SK-N-SH (cell line): ENCODE measurements around the gene SMARCD1. TPM values are rescaled to one million over a fixed set of nuclear protein-coding genes. Genes with fewer than 3 reads are reported as not detected.

Experiments
- CTCF ChIA-PET: fragments of 300-600, 350-600 bp; formaldehyde crosslinking; extraction: SDS; loops from one replicate; lab custom pipeline; 2021; lab: Yijun Ruan, JAX
- POLR2A ChIA-PET: fragments of 350-600 bp; sonication (Branson Sonifier 250); formaldehyde crosslinking; extraction: SDS; loops from one replicate; lab custom pipeline; 2020; ENCODE audit warnings: antibody characterized with exemption, inconsistent platforms; lab: Yijun Ruan, JAX
- DNase-seq: peaks from one replicate; pipeline ENCODE4 v3.0.0; 2012
- H2AFZ ChIP-seq: fragments of 200-600 bp; sonication (generic); 2 replicates; pipeline ENCODE4 v1.8.1; 2016; ENCODE audit warnings: antibody characterized with exemption, mild to moderate bottlenecking, low read depth
- H3F3A ChIP-seq: fragments of 200-600 bp; sonication (generic); replicated peaks from 2 replicates; pipeline ENCODE3; 2016; ENCODE audit warnings: antibody characterized with exemption, mild to moderate bottlenecking; ENCODE audit not compliant: insufficient read depth
- H3K27ac ChIP-seq, 2 experiments: fragments of 200-500 bp in 1 of 2; fragments of 200-600 bp in 1 of 2; sonication (Bioruptor generic) in 1 of 2; sonication (generic), shearing (Covaris generic) in 1 of 2; 2 replicates each; pipeline versions ENCODE4 v1.5.1 to v1.6.1; 2014 to 2016; ENCODE audit warnings: low read depth in 2 of 2, inconsistent platforms in 1 of 2, low read length in 1 of 2, mild to moderate bottlenecking in 1 of 2, mixed read lengths in 1 of 2
- H3K27me3 ChIP-seq: fragments of 200-600 bp; sonication (generic), shearing (Covaris generic); 2 replicates; pipeline ENCODE4 v1.6.1; 2016; ENCODE audit warnings: mixed run types; ENCODE audit not compliant: insufficient read depth
- H3K36me3 ChIP-seq, 2 experiments: fragments of 200-500 bp in 1 of 2; fragments of 200-600 bp in 1 of 2; sonication (Bioruptor generic) in 1 of 2; sonication (generic) in 1 of 2; replicated peaks in 1 of 2; 2 replicates each; pipeline versions ENCODE3 to v1.5.1; 2014 to 2016; ENCODE audit warnings: low read length in 1 of 2, mild to moderate bottlenecking in 1 of 2; ENCODE audit not compliant: insufficient read depth in 2 of 2, control insufficient read depth in 1 of 2
- H3K4me1 ChIP-seq, 2 experiments: fragments of 200-500 bp in 1 of 2; fragments of 200-600 bp in 1 of 2; sonication (Bioruptor generic) in 1 of 2; sonication (generic), shearing (Covaris generic) in 1 of 2; 2 replicates each; pipeline versions ENCODE4 v1.5.1 to v1.6.1; 2014 to 2016; ENCODE audit warnings: low read depth in 1 of 2, low read length in 1 of 2, mixed run types in 1 of 2; ENCODE audit not compliant: insufficient read depth in 2 of 2, control insufficient read depth in 1 of 2
- H3K4me2 ChIP-seq: fragments of 200-600 bp; sonication (generic), shearing (Covaris generic); 2 replicates; pipeline ENCODE4 v1.6.1; 2017; ENCODE audit warnings: mixed run types
- H3K4me3 ChIP-seq, 2 experiments: fragments of 200-500 bp in 1 of 2; fragments of 200-600 bp in 1 of 2; sonication (Bioruptor generic) in 1 of 2; sonication (generic), shearing (Covaris generic) in 1 of 2; 2 replicates each; pipeline versions ENCODE4 v1.5.1 to v1.8.1; 2014 to 2016; ENCODE audit warnings: low read depth in 2 of 2, inconsistent platforms in 1 of 2, low read length in 1 of 2, mild to moderate bottlenecking in 1 of 2, mixed read lengths in 1 of 2, moderate library complexity in 1 of 2
- H3K79me2 ChIP-seq: fragments of 200-600 bp; sonication (generic); 2 replicates; pipeline ENCODE4 v1.8.1; 2017; ENCODE audit warnings: mild to moderate bottlenecking; ENCODE audit not compliant: insufficient read depth
- H3K9ac ChIP-seq: fragments of 200-600 bp; sonication (generic); 2 replicates; pipeline ENCODE4 v1.6.1; 2017; ENCODE audit warnings: mixed run types
- H3K9me2 ChIP-seq: fragments of 200-600 bp; sonication (generic); 2 replicates; pipeline ENCODE4 v1.6.1; 2017; ENCODE audit warnings: mixed run types
- H3K9me3 ChIP-seq: fragments of 200-600 bp; sonication (generic); 2 replicates; pipeline ENCODE4 v1.6.1; 2017; ENCODE audit warnings: mixed run types, mild to moderate bottlenecking, moderate library complexity
- H4K20me1 ChIP-seq: fragments of 200-600 bp; sonication (generic); 2 replicates; pipeline ENCODE4 v1.6.1; 2017; ENCODE audit warnings: mild to moderate bottlenecking, mixed run types; ENCODE audit not compliant: insufficient read depth
- CHD2 ChIP-seq: fragments of 150-350 bp; IDR thresholded peaks from 2 replicates; pipeline ENCODE4 v1.6.1; 2018; ENCODE audit warnings: low read length; ENCODE audit not compliant: partially characterized antibody
- CTCF ChIP-seq: fragments of 200-600 bp; sonication (generic); IDR thresholded peaks from 2 replicates; pipeline ENCODE4 v1.6.1; 2017; ENCODE audit warnings: antibody characterized with exemption, mild to moderate bottlenecking, moderate library complexity
- ELF1 ChIP-seq: IDR thresholded peaks from 2 replicates; pipeline ENCODE4 v1.4.0; 2012
- EP300 ChIP-seq, 2 experiments: IDR thresholded peaks; 2 replicates each; pipeline versions ENCODE4 v1.4.0 to v1.6.1; 2012; ENCODE audit warnings: borderline replicate concordance in 1 of 2, low read depth in 1 of 2, low read length in 1 of 2
- FOSL2 ChIP-seq: IDR thresholded peaks from 2 replicates; pipeline ENCODE4 v1.4.0; 2012; ENCODE audit warnings: low read depth, mild to moderate bottlenecking, moderate library complexity, borderline replicate concordance
- FOXJ3 ChIP-seq: sonication (generic); formaldehyde crosslinking; IDR thresholded peaks from 2 replicates; pipeline ENCODE4 v1.5.1; 2020; ENCODE audit warnings: mild to moderate bottlenecking, missing genetic modification reagents
- GABPA ChIP-seq: IDR thresholded peaks from 2 replicates; pipeline ENCODE4 v1.4.0; 2012; ENCODE audit warnings: low read depth, mild to moderate bottlenecking
- GATA2 ChIP-seq: sonication (generic); formaldehyde crosslinking; IDR thresholded peaks from 2 replicates; pipeline ENCODE4 v1.5.0; 2020; ENCODE audit warnings: mild to moderate bottlenecking, missing genetic modification reagents
- JUND ChIP-seq: IDR thresholded peaks from 2 replicates; pipeline ENCODE4 v1.4.0; 2012
- MAX ChIP-seq: IDR thresholded peaks from 2 replicates; pipeline ENCODE4 v1.4.0; 2012; ENCODE audit warnings: low read depth
- POLR2AphosphoS5 ChIP-seq: IDR thresholded peaks from 2 replicates; pipeline ENCODE4 v1.6.1; 2012; ENCODE audit warnings: low read depth, low read length
- RAD21 ChIP-seq: IDR thresholded peaks from 2 replicates; pipeline ENCODE4 v1.6.1; 2012; ENCODE audit warnings: mild to moderate bottlenecking, low read length
- RCOR1 ChIP-seq: fragments of 150-350 bp; IDR thresholded peaks from 2 replicates; pipeline ENCODE4 v1.6.1; 2017; ENCODE audit warnings: antibody characterized with exemption, low read length
- REST ChIP-seq: IDR thresholded peaks from 2 replicates; pipeline ENCODE4 v1.6.1; 2012; ENCODE audit warnings: mild to moderate bottlenecking, low read depth, low read length, moderate library complexity
- RFX5 ChIP-seq: IDR thresholded peaks from 2 replicates; pipeline ENCODE4 v1.6.1; 2012; ENCODE audit warnings: mild to moderate bottlenecking, improper control_type of control experiment, low read length
- SIN3A ChIP-seq: IDR thresholded peaks from 2 replicates; pipeline ENCODE4 v1.6.1; 2012; ENCODE audit warnings: low read depth, mild to moderate bottlenecking, low read length, moderate library complexity, borderline replicate concordance
- SMC3 ChIP-seq: IDR thresholded peaks from 2 replicates; pipeline ENCODE4 v1.6.1; 2012; ENCODE audit warnings: low read depth, low read length, improper control_type of control experiment
- TAF1 ChIP-seq: IDR thresholded peaks from 2 replicates; pipeline ENCODE4 v1.6.1; 2012; ENCODE audit warnings: low read depth, mild to moderate bottlenecking, low read length, moderate library complexity, borderline replicate concordance
- TCF12 ChIP-seq: IDR thresholded peaks from 2 replicates; pipeline ENCODE4 v1.4.0; 2012
- TEAD4 ChIP-seq: IDR thresholded peaks from 2 replicates; pipeline ENCODE4 v1.4.0; 2012; ENCODE audit warnings: mild to moderate bottlenecking, borderline replicate concordance; ENCODE audit not compliant: insufficient read depth
- USF1 ChIP-seq: IDR thresholded peaks from 2 replicates; pipeline ENCODE4 v1.4.0; 2012; ENCODE audit warnings: low read depth, borderline replicate concordance
- WGBS: methylation state at CpG from one replicate; pipeline ENCODE4 v1.1.6; 2017; ENCODE audit warnings: low lambda C conversion rate; 5-methylcytosine and 5-hydroxymethylcytosine counted together
- polyA plus RNA-seq, 3 experiments: library from polyadenylated mRNA; depleted of rRNA; stranded (reverse); fragments of >200 nt; gene quantifications; 2 replicates each; pipeline ENCODE4 v1.2.3, GENCODE V29; 2012
- TF ChIP-seq, protein P1 (sequence below): IDR thresholded peaks from 2 replicates; pipeline ENCODE4; 2012
- TF ChIP-seq, protein P2 (sequence below): IDR thresholded peaks from 2 replicates; pipeline ENCODE4 v1.4.0; 2012; ENCODE audit warnings: low read depth, borderline replicate concordance

Gene SMARCD1
- polyA plus RNA-seq, 1 of the 3 experiments (the other 2 are of a cell fraction) = 58.5 TPM

GRCh38 chr12:50074936-50075807 lies 10.0 kb upstream of the SMARCD1 start:
- Histone ChIP-seq H3K79me2 (no peaks in the 10 kb centered on the region), H3K9me2 (no peaks in the 10 kb centered on the region), H3K4me1 (peaks cover 0 to 9% of the 10 kb centered on the region in 2 experiments; a peak in 1 of 4 replicates), H3K27ac (no peak overlapping the region; a peak in 1 of 4 replicates), H3K9ac (no peak overlapping the region), H3K4me2 (no peak overlapping the region), H2AFZ (no peak overlapping the region), H3K36me3 (no peaks in the 10 kb centered on the region), H3K9me3 (no peaks in the 10 kb centered on the region), H3F3A (no peaks in the 10 kb centered on the region), H3K27me3 (no peaks in the 10 kb centered on the region), H3K4me3 (no peak overlapping the region; a peak in 1 of 4 replicates), H4K20me1 (no peaks in the 10 kb centered on the region)
- CTCF ChIA-PET = interaction anchor here (0.6 to 37.6 kb wide), 37 partner anchors 8 to 1087 kb away, joined by 3 to 1401 read pairs (median 5); partner anchors contain the start of genes AQP5, AQP6, ASIC1 and CERS5
- WGBS = 18% methylated on average over 6 of the region's 9 CpGs
- peak; percentile 92 for DNase-seq
- POLR2A ChIA-PET = no interaction called here
- no peak for TF ChIP-seq FOXJ3 (CRISPR knock-in tag)
- TF ChIP-seq TCF12 = no peak
- no peak for TF ChIP-seq REST
- TF ChIP-seq RAD21 = peak; percentile 92
- TF ChIP-seq, protein P1, sequence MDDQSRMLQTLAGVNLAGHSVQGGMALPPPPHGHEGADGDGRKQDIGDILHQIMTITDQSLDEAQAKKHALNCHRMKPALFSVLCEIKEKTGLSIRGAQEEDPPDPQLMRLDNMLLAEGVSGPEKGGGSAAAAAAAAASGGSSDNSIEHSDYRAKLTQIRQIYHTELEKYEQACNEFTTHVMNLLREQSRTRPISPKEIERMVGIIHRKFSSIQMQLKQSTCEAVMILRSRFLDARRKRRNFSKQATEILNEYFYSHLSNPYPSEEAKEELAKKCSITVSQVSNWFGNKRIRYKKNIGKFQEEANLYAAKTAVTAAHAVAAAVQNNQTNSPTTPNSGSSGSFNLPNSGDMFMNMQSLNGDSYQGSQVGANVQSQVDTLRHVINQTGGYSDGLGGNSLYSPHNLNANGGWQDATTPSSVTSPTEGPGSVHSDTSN = no peak
- no peak for TF ChIP-seq JUND
- TF ChIP-seq ELF1 = no peak
- TF ChIP-seq CTCF = peak; percentile 86
- TF ChIP-seq SMC3 = peak; percentile 92
- no peak for TF ChIP-seq MAX
- no peak; the same call in 1 of the 2 replicates for TF ChIP-seq RFX5
- TF ChIP-seq, protein P2, sequence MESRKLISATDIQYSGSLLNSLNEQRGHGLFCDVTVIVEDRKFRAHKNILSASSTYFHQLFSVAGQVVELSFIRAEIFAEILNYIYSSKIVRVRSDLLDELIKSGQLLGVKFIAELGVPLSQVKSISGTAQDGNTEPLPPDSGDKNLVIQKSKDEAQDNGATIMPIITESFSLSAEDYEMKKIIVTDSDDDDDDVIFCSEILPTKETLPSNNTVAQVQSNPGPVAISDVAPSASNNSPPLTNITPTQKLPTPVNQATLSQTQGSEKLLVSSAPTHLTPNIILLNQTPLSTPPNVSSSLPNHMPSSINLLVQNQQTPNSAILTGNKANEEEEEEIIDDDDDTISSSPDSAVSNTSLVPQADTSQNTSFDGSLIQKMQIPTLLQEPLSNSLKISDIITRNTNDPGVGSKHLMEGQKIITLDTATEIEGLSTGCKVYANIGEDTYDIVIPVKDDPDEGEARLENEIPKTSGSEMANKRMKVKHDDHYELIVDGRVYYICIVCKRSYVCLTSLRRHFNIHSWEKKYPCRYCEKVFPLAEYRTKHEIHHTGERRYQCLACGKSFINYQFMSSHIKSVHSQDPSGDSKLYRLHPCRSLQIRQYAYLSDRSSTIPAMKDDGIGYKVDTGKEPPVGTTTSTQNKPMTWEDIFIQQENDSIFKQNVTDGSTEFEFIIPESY = no peak
- TF ChIP-seq RCOR1 = no peak
- TF ChIP-seq TAF1 = no peak
- no peak; the same call in 1 of the 2 replicates for TF ChIP-seq SIN3A
- TF ChIP-seq POLR2AphosphoS5 = no peak
- TF ChIP-seq GABPA = no peak
- no peak for TF ChIP-seq EP300 (IDR thresholded peaks at IDR 0.05; ENCODE audit: borderline replicate concordance in 1 of 2, low read depth in 1 of 2, low read length in 1 of 2)
- no peak for TF ChIP-seq FOSL2
- no peak for TF ChIP-seq USF1
- TF ChIP-seq CHD2 = peak; percentile 31
- no peak for TF ChIP-seq GATA2 (CRISPR knock-in tag)
- no peak for TF ChIP-seq TEAD4
